Effector memory CD8-positive, alpha-beta T cell (primary cell): ENCODE data around the gene TLR8.

Source experiments
- ATAC-seq: fragments of 150-1000 bp; cut with Tn5 transposase; replicated peaks from 2 replicates; pipeline ENCODE4 v1.10.0; 2021; ENCODE audit warnings: mild to moderate bottlenecking, moderate library complexity
- DNase-seq, 3 experiments: peaks; one replicate each; pipeline ENCODE4 v3.0.0; 2021
- H3K27ac Mint-ChIP-seq, 2 donors: one replicate each; pipeline ENCODE4 v1.8.0; 2022; ENCODE audit warnings: mild to moderate bottlenecking in 2 of 2, mixed read lengths in 2 of 2, moderate library complexity in 2 of 2
- H3K27me3 Mint-ChIP-seq, 2 donors: one replicate each; pipeline ENCODE4 v1.8.0; 2022; ENCODE audit warnings: mixed read lengths in 2 of 2
- H3K36me3 Mint-ChIP-seq: one replicate; pipeline ENCODE4 v1.8.0; 2022; ENCODE audit warnings: mild to moderate bottlenecking, moderate library complexity, mixed read lengths; ENCODE audit not compliant: insufficient read depth
- H3K4me1 Mint-ChIP-seq, 2 donors: one replicate each; pipeline ENCODE4 v1.8.0; 2022; ENCODE audit warnings: low read depth in 2 of 2, mixed read lengths in 2 of 2
- H3K4me3 Mint-ChIP-seq, 2 donors: one replicate each; pipeline ENCODE4 v1.8.0; 2022; ENCODE audit warnings: mild to moderate bottlenecking in 2 of 2, mixed read lengths in 2 of 2, moderate library complexity in 2 of 2
- H3K9me3 Mint-ChIP-seq, 2 donors: one replicate each; pipeline ENCODE4 v1.8.0; 2022; ENCODE audit warnings: mixed read lengths in 2 of 2

The TLR8 gene

DNA sequence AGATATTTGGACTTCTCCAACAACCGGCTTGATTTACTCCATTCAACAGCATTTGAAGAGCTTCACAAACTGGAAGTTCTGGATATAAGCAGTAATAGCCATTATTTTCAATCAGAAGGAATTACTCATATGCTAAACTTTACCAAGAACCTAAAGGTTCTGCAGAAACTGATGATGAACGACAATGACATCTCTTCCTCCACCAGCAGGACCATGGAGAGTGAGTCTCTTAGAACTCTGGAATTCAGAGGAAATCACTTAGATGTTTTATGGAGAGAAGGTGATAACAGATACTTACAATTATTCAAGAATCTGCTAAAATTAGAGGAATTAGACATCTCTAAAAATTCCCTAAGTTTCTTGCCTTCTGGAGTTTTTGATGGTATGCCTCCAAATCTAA lies 19.3 kb upstream of the TLR8 start:
- ATAC-seq (no peak), DNase-seq (no peak)
- H3K4me3 Mint-ChIP-seq = no peak overlapping the region
- H3K4me1 Mint-ChIP-seq = no peaks in the 10 kb centered on the region
- H3K9me3 Mint-ChIP-seq = no peaks in the 10 kb centered on the region
- no peak overlapping the region for H3K27ac Mint-ChIP-seq
- H3K36me3 Mint-ChIP-seq = no peaks in the 10 kb centered on the region
- peaks cover 15 to 29% of the 10 kb centered on the region in 2 donors for H3K27me3 Mint-ChIP-seq

GRCh38 chrX:12887767-12888166 lies 18.7 kb upstream of the TLR8 start:
- Mint-ChIP-seq H3K27ac (no peak overlapping the region), H3K9me3 (no peaks in the 10 kb centered on the region), H3K36me3 (no peaks in the 10 kb centered on the region), H3K27me3 (peaks cover 13 to 26% of the 10 kb centered on the region in 2 donors), H3K4me3 (no peak overlapping the region), H3K4me1 (no peaks in the 10 kb centered on the region)
- ATAC-seq = no peak
- DNase-seq = no peak

GRCh38 chrX:12890467-12890866 lies 16.0 kb upstream of the TLR8 start:
- Mint-ChIP-seq H3K27ac (no peak overlapping the region), H3K9me3 (no peaks in the 10 kb centered on the region), H3K36me3 (no peaks in the 10 kb centered on the region), H3K27me3 (peaks cover 6% of the 10 kb centered on the region in 2 donors), H3K4me1 (no peaks in the 10 kb centered on the region), H3K4me3 (no peak overlapping the region)
- peak; percentile 22 for ATAC-seq
- no peak for DNase-seq

- ATAC-seq (no peak), DNase-seq (no peak)
- Mint-ChIP-seq H3K27ac (no peak overlapping the region), H3K9me3 (no peaks in the 10 kb centered on the region), H3K27me3 (peaks cover 3 to 4% of the 10 kb centered on the region in 2 donors), H3K4me1 (no peaks in the 10 kb centered on the region), H3K36me3 (no peaks in the 10 kb centered on the region), H3K4me3 (no peak overlapping the region)
Observed at GRCh38 chrX:12891171-12891570, 15.2 kb upstream of the TLR8 start.

DNA sequence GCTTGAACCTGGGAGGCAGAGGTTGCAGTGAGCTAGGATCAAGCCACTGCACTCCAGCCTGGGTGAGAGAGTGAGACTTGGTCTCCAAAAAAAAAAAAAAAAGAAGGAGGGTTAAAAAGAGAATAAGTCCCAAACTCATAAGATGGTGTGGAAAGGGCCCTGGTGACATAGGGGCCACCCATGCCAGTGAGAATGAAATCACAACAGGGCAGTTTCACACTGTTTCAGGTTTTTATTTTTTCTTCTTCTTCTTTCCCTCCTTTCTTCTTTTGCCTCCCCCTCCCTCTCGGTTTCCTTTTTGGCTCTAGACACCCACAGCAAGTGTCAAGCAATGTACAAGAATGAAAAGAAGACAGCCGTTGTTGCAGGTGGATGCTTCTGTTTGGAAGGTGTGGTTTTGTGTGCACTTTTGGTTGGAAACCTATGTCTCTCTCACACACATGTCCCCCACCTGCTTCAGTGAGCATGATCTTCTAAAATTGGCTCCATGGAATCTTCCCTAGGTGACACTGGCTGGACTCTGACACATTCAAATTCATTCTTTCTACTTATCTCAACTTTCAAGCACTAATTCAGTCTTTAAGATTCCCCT lies 14.4 kb upstream of the TLR8 start:
- Mint-ChIP-seq H3K27me3 (no peaks in the 10 kb centered on the region), H3K27ac (peak overlapping the region in 1 of 2 donors; percentile 17), H3K36me3 (no peaks in the 10 kb centered on the region), H3K4me3 (no peak overlapping the region), H3K4me1 (no peaks in the 10 kb centered on the region), H3K9me3 (no peaks in the 10 kb centered on the region)
- ATAC-seq = no peak
- no peak for DNase-seq

DNA sequence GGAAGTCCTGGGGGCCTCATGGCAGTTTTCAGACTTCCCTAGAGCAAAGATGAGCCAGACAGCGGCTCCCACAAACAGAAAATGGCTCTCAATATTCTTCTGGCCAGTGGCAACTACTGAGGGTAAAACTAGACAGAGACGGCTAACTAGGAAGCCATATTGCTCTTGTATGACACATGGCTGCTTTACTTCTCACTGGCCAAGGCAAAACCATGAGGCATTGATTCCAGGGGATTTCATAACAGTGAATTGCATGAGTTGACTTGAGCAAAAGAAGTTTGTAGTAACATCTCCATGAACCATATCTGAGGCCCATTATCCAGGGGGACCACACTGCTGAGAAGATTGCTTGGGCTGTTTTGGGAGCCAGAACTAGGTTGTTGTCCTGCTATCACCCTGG lies 13.7 kb upstream of the TLR8 start:
- Mint-ChIP-seq H3K27me3 (no peaks in the 10 kb centered on the region), H3K9me3 (no peaks in the 10 kb centered on the region), H3K4me3 (no peak overlapping the region), H3K36me3 (no peaks in the 10 kb centered on the region), H3K27ac (no peak overlapping the region), H3K4me1 (no peaks in the 10 kb centered on the region)
- DNase-seq (no peak), ATAC-seq (no peak)

DNA sequence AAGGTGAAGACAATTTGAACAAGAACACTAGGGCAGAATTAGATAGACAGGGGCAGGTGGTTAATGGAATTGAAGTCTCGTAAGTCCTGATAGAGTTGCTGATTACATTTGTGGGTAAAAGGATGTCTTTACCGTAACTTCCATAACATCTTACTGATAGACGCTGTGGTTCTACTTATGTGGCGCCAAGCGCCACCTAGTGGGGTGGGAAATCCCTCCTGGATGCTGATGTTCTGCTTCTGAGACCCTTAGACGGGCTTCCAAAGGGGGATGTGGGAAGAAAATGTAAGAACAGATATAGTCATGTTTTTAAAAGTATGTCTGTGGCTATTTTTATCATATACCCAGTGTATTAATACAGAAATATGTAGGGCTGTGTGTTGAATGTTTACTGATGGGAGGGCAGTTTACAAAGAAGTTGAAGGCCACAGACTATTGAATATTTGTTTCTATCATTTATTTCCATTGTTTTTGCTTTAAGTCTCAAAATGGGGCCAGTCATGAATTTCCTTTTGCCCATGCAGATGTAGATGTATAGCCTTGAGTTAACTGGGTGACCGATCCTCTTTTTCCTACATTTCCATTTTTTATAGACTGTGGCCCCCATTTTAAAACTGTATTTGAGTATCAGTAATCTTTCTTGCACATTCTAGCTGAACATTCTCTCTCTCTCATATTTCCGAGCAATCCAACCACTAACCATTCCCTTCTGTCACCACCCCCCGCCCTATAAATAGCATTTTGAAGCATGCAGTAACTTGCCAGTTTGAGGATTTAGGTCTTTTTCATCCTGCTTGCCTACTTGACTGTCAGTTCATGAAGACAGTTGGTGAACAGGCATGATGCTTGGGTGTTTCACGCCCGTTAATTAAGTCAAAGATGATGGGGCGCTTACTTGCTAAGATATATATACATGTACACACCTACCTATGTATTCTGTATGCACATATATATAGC lies 12.1 kb upstream of the TLR8 start:
- H3K9me3 Mint-ChIP-seq = no peaks in the 10 kb centered on the region
- H3K4me3 Mint-ChIP-seq = no peak overlapping the region
- DNase-seq (peak; percentile 3 to 15 (median 10)), ATAC-seq (peak; percentile 47)
- no peaks in the 10 kb centered on the region for H3K4me1 Mint-ChIP-seq
- H3K27me3 Mint-ChIP-seq = no peaks in the 10 kb centered on the region
- peak overlapping the region in 1 of 2 donors; percentile 28 for H3K27ac Mint-ChIP-seq
- no peaks in the 10 kb centered on the region for H3K36me3 Mint-ChIP-seq

- Mint-ChIP-seq H3K4me1 (no peaks in the 10 kb centered on the region), H3K4me3 (no peak overlapping the region), H3K36me3 (no peaks in the 10 kb centered on the region), H3K27ac (no peak overlapping the region), H3K9me3 (no peaks in the 10 kb centered on the region), H3K27me3 (no peaks in the 10 kb centered on the region)
- no peak for ATAC-seq
- no peak for DNase-seq
Observed at GRCh38 chrX:12895866-12896265, 10.6 kb upstream of the TLR8 start.

DNA sequence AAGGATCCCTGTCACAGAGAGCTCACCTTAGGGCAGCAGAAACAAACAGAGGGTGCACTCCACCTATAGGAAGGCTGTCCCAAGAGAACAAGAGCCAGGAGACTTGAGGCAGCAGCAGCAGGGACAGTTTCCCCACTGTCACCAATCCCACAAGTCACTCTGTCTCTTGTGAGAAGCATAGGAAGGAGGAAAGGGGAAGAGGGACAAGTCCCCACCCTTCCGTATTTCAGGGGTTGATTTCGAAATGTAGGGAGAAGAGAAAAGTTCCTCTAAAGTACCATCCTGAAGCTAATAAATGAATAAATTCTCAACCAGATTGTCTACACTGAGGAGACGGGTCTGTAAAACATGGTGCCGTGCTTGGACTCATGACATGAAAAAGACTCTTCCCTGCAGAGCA lies 9.5 kb upstream of the TLR8 start:
- DNase-seq = no peak
- ATAC-seq = no peak
- Mint-ChIP-seq H3K4me1 (peaks cover 0 to 3% of the 10 kb centered on the region in 2 donors), H3K4me3 (no peak overlapping the region), H3K9me3 (no peaks in the 10 kb centered on the region), H3K36me3 (no peaks in the 10 kb centered on the region), H3K27ac (no peak overlapping the region), H3K27me3 (no peaks in the 10 kb centered on the region)

DNA sequence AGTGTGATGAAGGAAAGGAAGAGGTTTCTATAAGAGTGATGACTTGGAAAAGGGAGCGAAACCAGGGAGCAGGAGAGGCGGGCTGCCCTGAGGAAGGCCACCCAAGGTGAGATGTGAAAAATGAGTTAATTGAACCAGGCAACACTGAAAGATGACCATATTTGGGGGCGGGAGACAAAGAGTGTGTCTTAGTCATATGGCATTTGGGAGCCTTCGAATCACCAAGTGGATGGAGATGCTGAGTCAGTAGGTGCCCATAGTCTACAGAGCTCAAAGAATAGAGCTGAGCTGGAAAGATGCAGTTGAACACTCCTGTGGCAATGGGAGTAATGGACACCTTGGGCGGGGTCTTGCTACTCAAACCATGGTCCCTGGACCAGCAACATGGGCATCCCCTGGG lies 8.3 kb upstream of the TLR8 start:
- ATAC-seq = no peak
- Mint-ChIP-seq H3K27me3 (no peaks in the 10 kb centered on the region), H3K4me3 (no peak overlapping the region), H3K27ac (no peak overlapping the region), H3K9me3 (no peaks in the 10 kb centered on the region), H3K36me3 (no peaks in the 10 kb centered on the region), H3K4me1 (peaks cover 0 to 3% of the 10 kb centered on the region in 2 donors)
- DNase-seq = no peak

GRCh38 chrX:12899506-12899905 lies 6.9 kb upstream of the TLR8 start:
- H3K4me3 Mint-ChIP-seq = no peak overlapping the region
- H3K27me3 Mint-ChIP-seq = no peaks in the 10 kb centered on the region
- H3K9me3 Mint-ChIP-seq = no peaks in the 10 kb centered on the region
- ATAC-seq = no peak
- no peaks in the 10 kb centered on the region for H3K36me3 Mint-ChIP-seq
- peaks cover 0 to 3% of the 10 kb centered on the region in 2 donors for H3K4me1 Mint-ChIP-seq
- H3K27ac Mint-ChIP-seq = no peak overlapping the region
- DNase-seq = no peak

DNA sequence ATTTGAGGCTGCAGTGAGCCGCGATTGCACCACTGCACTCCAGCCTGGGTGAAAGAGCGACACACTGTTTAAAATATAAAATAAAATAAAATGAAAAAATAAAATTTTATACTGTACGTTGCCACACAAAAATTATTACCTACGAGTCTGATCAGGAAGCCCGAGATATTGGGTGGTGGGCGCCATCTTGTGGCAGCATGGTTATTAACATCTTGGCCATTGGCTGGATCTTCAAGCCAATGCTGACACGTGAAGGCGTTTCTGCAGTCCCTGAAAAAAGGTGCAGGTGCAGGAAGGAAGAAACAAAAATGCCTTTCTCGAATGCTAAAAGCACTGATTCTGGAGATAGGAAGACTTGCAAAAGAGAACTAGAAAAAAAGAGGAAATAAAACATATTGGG lies 4.9 kb upstream of the TLR8 start:
- ATAC-seq = peak; percentile 63
- Mint-ChIP-seq H3K27me3 (no peaks in the 10 kb centered on the region), H3K4me3 (no peak overlapping the region), H3K4me1 (peaks cover 0 to 3% of the 10 kb centered on the region in 2 donors), H3K9me3 (no peaks in the 10 kb centered on the region), H3K36me3 (no peaks in the 10 kb centered on the region), H3K27ac (no peak overlapping the region)
- peak; percentile 45 to 57 (median 53) for DNase-seq

DNA sequence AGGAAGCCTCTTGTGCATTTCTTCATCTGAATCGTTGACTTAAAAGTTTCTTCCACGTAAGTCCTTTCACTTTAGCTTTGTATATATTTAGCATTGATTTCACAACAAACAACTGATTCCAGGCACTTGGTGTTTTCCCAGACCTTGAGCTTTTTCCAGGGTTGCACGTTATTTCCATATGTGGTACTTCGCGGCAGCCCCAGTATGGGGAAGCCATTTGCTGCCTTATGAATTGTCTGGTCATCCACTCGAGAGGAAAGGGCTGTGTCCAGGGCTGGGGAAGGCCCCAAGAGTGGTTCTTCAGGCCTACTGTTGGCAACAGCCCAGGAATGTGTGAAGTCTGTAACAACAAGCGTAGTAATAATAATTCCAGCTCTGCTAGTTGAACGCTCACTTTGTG lies 2.8 kb upstream of the TLR8 start:
- H3K4me3 Mint-ChIP-seq = no peak overlapping the region
- no peaks in the 10 kb centered on the region for H3K9me3 Mint-ChIP-seq
- H3K27me3 Mint-ChIP-seq = no peaks in the 10 kb centered on the region
- peaks cover 0 to 3% of the 10 kb centered on the region in 2 donors for H3K4me1 Mint-ChIP-seq
- H3K36me3 Mint-ChIP-seq = no peaks in the 10 kb centered on the region
- H3K27ac Mint-ChIP-seq = no peak overlapping the region
- DNase-seq (no peak), ATAC-seq (no peak)
